HL-60/S4 treated with retinoic acid at 250 ng/mL for 4 days and 3 days (cell line): ENCODE data around the gene PTPRM.

Experiments used
- in situ Hi-C: fragments of 300-500 bp; cut with MboI; formaldehyde crosslinking; loops from 2 replicates; pipeline ENCODE4 v1.7.0; 2022; ENCODE audit warnings: low sequenced_read_pairs

The PTPRM gene

GRCh38 chr18:7566567-7567473 lies at the start of gene PTPRM:
TSS of gene PTPRM (plus strand) at chr18:7567316. CDS start at chr18:7567819, 503 bp downstream.
- in situ Hi-C loops, result no loop called here

- in situ Hi-C loops, result no loop called here
These were observed 49.3 kb upstream of the PTPRM start for GRCh38 chr18:7517852-7518251.

- in situ Hi-C loops, result no loop called here
These were observed 46.8 kb upstream of the PTPRM start for GRCh38 chr18:7520200-7520785.

- in situ Hi-C loops, result no loop called here
These were observed 45.8 kb upstream of the PTPRM start for GRCh38 chr18:7521226-7521856.

GRCh38 chr18:7523772-7524171 lies 43.3 kb upstream of the PTPRM start:
- in situ Hi-C loops, result no loop called here

- in situ Hi-C loops, result no loop called here
These were observed 42.3 kb upstream of the PTPRM start for GRCh38 chr18:7524786-7525185.

- in situ Hi-C loops, result no loop called here
These were observed 34.2 kb upstream of the PTPRM start for GRCh38 chr18:7532942-7533341.

GRCh38 chr18:7535436-7536205 lies 31.5 kb upstream of the PTPRM start:
- in situ Hi-C loops, result no loop called here

- in situ Hi-C loops, result no loop called here
These were observed 30.0 kb upstream of the PTPRM start for GRCh38 chr18:7537145-7537544.

GRCh38 chr18:7541835-7542234 lies 25.3 kb upstream of the PTPRM start:
- in situ Hi-C loops, result no loop called here

GRCh38 chr18:7544686-7545085 lies 22.4 kb upstream of the PTPRM start:
- in situ Hi-C loops, result no loop called here

- in situ Hi-C loops, result no loop called here
These were observed 21.4 kb upstream of the PTPRM start for GRCh38 chr18:7545734-7546133.

- in situ Hi-C loops, result no loop called here
These were observed 18.9 kb upstream of the PTPRM start for GRCh38 chr18:7548221-7548620.

GRCh38 chr18:7548721-7549120 lies 18.4 kb upstream of the PTPRM start:
- in situ Hi-C loops, result no loop called here

- in situ Hi-C loops, result no loop called here
These were observed 9.1 kb upstream of the PTPRM start for GRCh38 chr18:7557973-7558372.

GRCh38 chr18:7558769-7559168 lies 8.3 kb upstream of the PTPRM start:
- in situ Hi-C loops, result no loop called here

GRCh38 chr18:7559709-7560319 lies 7.3 kb upstream of the PTPRM start:
- in situ Hi-C loops, result no loop called here

GRCh38 chr18:7561909-7562460 lies 5.1 kb upstream of the PTPRM start:
- in situ Hi-C loops, result no loop called here

GRCh38 chr18:7562491-7562890 lies 4.6 kb upstream of the PTPRM start:
- in situ Hi-C loops, result no loop called here

- in situ Hi-C loops, result no loop called here
These were observed 1.4 kb upstream of the PTPRM start for GRCh38 chr18:7565677-7566076.

GRCh38 chr18:7566244-7566566 lies 911 bp upstream of the PTPRM start:
- in situ Hi-C loops, result no loop called here
